Measurements from ENCODE around the gene TRIM47.

GRCh38 chr17:75925103-75925502 is 46.7 kb upstream of the TRIM47 start:
- TF ChIP-seq EZH2 (IDR thresholded peaks at IDR 0.05; ENCODE audit: insufficient read depth, poor library complexity, severe bottlenecking) (no peak), EZH2phosphoT487 (IDR thresholded peaks at IDR 0.05; ENCODE audit: insufficient read depth, low read depth) (no peak)
